GM12864 (cell line): ENCODE measurements around the gene PGA4.
"Not testable (repeated sequence)": the region's sequence is repeated elsewhere in the genome, so short reads cannot be mapped to it uniquely, and the experiment has no call there.

Experiments used
- DNase-seq: peaks from one replicate; pipeline ENCODE4 v3.0.0-alpha.2; 2011; ENCODE audit warnings: low read depth
- H3K4me3 ChIP-seq: 2 replicates; pipeline ENCODE4 v1.5.1; 2011; ENCODE audit warnings: mild to moderate bottlenecking, low read depth, low read length, control low read depth
- TF ChIP-seq, protein P1 (sequence below): IDR thresholded peaks from 2 replicates; pipeline ENCODE4 v1.5.1; 2011; ENCODE audit warnings: low read depth, mild to moderate bottlenecking, moderate library complexity, low read length, control low read depth, inconsistent platforms; ENCODE audit errors: missing control alignments

The PGA4 gene

DNA sequence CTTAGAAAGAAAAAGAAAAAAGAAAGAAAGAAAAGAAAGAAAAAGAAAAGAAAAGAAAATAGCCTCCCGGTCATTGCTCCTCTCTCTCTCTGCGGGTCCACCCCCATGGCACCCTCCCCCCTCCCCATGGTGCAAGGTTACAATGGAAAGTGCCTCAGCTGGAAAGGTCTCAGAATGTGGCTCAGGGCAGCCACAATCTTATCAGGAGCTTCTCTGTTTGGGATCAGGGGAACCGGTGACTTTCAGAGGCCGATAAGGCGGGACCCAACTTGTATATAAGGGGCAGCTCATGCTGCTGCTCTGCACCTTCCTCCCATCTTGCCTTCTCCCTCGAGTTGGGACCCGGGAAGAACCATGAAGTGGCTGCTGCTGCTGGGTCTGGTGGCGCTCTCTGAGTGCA is at the start of gene PGA4:
Gene PGA4 (plus strand): TSS at position 301 of the 400 bp plus-strand sequence. CDS start 54 bp downstream, at position 355.
- DNase-seq, H3K4me3 ChIP-seq: not testable (repeated sequence)

DNA sequence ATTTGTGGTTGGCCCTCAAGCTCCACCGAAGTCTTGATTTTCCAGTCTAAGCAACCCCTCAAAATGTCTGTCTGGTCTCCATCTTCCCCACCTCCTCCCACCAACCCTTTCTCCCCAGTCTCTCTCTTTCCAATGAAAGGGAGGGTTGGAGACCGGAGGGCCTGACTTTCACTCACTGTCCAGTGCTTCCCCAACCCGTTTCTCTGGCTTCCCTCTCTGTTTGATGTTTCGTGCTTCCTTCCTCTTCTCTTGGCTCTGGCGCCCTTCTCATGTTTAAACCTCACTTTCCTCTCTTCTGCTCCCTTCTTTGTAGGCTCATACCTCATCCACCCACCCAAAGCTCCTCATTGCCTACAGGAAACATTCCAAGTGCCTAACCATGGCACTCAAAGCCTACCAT is 49.8 kb upstream of the PGA4 start:
- no peak for DNase-seq
- TF ChIP-seq, protein P1, sequence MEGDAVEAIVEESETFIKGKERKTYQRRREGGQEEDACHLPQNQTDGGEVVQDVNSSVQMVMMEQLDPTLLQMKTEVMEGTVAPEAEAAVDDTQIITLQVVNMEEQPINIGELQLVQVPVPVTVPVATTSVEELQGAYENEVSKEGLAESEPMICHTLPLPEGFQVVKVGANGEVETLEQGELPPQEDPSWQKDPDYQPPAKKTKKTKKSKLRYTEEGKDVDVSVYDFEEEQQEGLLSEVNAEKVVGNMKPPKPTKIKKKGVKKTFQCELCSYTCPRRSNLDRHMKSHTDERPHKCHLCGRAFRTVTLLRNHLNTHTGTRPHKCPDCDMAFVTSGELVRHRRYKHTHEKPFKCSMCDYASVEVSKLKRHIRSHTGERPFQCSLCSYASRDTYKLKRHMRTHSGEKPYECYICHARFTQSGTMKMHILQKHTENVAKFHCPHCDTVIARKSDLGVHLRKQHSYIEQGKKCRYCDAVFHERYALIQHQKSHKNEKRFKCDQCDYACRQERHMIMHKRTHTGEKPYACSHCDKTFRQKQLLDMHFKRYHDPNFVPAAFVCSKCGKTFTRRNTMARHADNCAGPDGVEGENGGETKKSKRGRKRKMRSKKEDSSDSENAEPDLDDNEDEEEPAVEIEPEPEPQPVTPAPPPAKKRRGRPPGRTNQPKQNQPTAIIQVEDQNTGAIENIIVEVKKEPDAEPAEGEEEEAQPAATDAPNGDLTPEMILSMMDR: no peak
- H3K4me3 ChIP-seq: no peak overlapping the region

DNA sequence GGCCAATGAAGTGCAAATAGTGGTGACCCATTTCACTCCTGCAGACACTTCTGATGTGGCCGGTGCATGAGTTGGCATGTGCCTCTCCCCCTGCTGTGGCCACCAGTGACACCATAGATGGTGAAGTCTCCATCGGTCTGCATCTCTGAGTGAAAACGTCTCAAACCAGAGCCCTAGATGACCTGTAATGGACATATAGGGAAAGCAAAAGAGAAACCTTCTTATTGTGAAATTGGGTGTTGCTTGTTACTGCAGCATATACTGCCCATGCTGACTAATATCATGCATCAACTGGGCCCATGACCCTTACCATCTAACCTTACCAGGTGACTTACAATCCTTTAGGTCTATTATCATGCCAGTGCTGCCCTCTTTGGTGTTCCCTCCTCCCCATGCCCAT is 49.3 kb upstream of the PGA4 start:
- DNase-seq: no peak
- TF ChIP-seq, protein P1: no peak
- no peak overlapping the region for H3K4me3 ChIP-seq

DNA sequence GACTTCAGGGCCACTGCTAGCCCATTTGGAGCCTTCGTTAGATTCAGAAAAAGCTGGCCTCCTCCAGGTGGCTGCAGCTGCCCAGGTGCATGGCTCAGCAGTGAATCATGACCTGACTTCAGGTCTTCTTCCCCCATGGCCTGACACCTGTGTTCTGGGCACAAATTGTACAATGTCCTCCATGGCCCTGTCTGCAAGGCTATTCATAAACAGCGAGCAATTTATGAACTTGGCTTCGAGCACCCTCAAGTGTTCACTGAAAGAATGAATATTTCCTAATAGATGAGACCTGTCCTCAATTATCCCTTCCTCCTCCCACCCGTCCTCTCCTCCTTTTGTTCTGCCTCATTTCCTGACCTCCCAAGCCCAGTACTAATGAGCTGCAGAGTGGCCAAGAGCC is 48.7 kb upstream of the PGA4 start:
- TF ChIP-seq, protein P1: peak; percentile 32
- DNase-seq: no peak
- H3K4me3 ChIP-seq: no peak overlapping the region

DNA sequence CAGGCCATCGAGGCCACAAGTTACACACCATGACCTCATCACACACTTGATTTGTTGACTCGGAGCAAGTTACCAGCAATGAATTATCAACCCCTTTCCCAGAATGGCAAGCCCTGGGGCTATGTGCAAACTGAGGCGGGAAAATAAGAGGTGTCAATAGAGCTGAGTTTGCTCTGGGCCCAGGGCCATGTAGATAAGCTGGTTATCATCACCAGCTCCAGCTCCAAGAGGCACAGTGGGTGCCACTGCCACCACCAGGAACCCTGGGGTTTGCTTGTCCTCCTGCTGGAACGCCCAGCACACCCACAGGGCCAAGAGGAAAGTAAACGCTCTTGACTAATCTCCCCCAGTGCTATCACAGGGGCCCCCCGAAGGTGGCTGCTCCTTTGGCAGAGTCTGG is 47.9 kb upstream of the PGA4 start:
- TF ChIP-seq, protein P1: no peak
- no peak overlapping the region for H3K4me3 ChIP-seq
- DNase-seq: no peak

DNA sequence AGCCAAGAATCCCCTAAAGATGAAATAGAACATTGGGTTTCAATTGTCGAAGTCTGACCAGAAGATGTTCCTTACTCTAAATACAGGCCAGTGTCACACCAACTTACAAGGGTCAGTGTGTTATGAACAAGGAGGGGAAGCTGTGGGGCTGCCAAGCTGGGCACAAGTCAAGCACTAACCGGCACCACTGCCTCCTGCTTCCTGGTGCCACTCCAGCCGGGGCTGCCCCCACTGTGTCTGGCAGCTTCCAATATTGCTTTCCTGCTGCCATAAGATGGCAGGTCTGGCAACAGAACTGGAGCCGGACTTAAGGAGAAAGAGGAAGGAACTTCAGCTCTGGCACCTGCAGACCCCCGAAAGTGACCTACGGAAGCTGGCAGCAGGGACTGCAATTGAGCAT is 47.2 kb upstream of the PGA4 start:
- no peak for DNase-seq
- TF ChIP-seq, protein P1: no peak
- no peak overlapping the region for H3K4me3 ChIP-seq

DNA sequence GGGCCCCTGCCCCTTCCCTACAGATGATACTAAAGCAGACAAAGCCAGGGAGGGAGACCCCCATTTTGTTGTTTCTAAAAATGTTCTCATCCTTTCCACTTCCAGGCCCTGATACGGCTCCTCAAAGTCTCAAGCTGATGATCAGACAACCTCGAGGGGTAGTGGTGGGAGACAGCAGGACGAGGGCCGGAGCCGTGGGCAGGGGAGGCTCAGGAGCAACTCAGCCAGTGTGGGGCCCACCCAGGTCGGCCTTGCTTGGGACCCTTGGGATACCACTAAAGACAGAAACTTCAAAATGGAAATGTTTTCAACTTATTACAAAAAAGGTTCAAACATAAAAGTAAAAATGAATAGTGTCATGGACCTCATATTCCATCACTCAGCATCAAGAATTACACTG is 45.7 kb upstream of the PGA4 start:
- TF ChIP-seq, protein P1: no peak
- DNase-seq: no peak
- no peak overlapping the region for H3K4me3 ChIP-seq

DNA sequence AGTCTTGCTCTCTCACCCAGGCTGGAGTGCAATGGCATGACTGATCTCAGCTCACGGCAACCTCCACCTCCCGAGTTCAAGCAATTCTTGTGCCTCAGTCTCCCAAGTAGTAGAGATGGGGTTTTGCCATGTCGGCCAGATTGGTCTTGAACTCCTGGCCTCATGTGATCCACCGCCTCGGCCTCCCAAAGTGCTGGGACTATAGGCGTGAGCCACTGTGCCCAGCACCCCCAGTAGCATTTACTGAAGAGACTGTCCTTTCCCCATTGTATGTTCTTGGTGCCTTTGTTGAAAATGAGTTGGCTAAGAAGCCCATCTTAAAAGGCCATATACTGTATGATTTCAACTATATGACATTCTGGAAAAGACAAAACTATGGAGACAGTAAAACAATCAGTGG is 41.9 kb upstream of the PGA4 start:
- DNase-seq, H3K4me3 ChIP-seq: not testable (repeated sequence)
